HG02885 (cell line): Measurements from ENCODE around the gene SANBR.
A peak's percentile ranks its signal among the peaks of the same experiment; 100 is the strongest.
"Not testable (repeated sequence)": the region's sequence is repeated elsewhere in the genome, so short reads cannot be mapped to it uniquely, and the experiment has no call there.

Experiments used
- ATAC-seq: cut with Tn5 transposase; IDR thresholded peaks from one replicate; pipeline ENCODE4 v1.9.1; 2021; ENCODE audit warnings: mild to moderate bottlenecking; ENCODE audit not compliant: unreplicated experiment, poor library complexity

Gene SANBR

GRCh38 chr2:61065714-61066709 is at the start of gene SANBR:
TSS of gene SANBR (plus strand) at chr2:61065871. CDS start at chr2:61070351, 4,480 bp downstream.
- peak; percentile 97 for ATAC-seq

DNA sequence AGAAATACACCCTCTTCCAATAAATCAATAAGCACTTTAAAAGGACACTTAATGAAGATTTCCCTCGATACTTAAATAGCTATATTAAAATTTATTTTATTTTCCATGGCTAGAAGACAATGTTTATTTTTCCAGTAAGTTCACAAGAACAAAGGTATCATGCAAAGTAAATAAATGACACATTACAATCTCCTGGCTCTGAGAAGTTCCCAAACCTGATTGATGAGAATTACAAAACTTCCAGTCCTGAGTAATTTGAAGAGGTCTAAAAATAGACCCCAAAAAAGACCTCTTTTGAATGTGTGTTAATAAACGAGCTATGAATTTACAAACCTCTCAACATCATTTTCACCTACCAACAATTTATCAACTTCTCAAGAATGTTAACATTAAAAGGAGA is 49.7 kb upstream of the SANBR start:
- ATAC-seq = no peak

- peak; percentile 23 for ATAC-seq
These were observed 49.2 kb upstream of the SANBR start for GRCh38 chr2:61016392-61017002.

- peak; percentile 59 for ATAC-seq
These were observed 48.6 kb upstream of the SANBR start for GRCh38 chr2:61017003-61017555.

DNA sequence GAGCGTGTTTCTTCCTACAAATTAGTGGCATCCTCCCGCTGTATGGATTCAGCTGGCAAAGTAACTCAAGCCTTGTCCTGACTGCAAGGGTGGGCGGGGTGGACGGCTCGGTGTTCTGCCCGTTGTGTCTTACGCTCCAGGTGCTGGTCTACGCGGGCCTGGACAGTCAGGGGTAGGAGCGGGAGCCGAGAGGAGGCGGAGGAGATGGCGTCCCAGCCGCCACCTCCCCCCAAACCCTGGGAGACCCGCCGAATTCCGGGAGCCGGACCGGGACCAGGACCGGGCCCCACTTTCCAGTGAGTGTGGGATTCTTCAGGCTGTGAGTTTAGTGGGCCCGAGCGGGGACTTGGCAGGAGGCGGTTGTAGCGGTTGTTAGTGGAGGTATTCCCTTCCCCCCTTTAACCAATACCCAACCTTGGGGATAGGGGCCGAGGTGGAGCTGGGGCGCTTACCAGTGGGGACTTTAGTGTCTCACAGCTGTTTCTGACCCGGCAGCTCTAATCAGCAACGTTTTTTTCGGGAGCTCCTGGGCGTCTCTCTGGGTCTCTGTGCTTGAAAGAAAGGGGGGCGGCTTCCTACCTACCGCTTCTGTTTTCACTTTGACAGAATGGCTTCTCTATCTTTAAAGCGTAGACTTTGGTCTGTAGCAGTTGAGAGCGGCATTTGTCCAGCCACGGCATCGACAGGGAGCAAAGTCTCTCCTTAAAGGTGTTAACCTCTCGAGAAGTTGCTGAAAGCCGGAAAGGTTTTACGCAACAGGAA is 47.9 kb upstream of the SANBR start, which contains the start of the genes PEX13 and PUS10:
Gene PEX13, plus strand, starts transcription at position 165 of the 762 bp plus-strand sequence. Its CDS starts 40 bp downstream, at position 205.
Gene PUS10, minus strand, starts transcription at position 700 of the 762 bp plus-strand sequence. CDS start 6,365 bp downstream, outside the sequence.
- ATAC-seq = peak; percentile 81

- ATAC-seq = no peak
These were observed 47.3 kb upstream of the SANBR start for GRCh38 chr2:61018318-61018755.

GRCh38 chr2:61018798-61019197 is 46.9 kb upstream of the SANBR start:
- ATAC-seq = no peak

DNA sequence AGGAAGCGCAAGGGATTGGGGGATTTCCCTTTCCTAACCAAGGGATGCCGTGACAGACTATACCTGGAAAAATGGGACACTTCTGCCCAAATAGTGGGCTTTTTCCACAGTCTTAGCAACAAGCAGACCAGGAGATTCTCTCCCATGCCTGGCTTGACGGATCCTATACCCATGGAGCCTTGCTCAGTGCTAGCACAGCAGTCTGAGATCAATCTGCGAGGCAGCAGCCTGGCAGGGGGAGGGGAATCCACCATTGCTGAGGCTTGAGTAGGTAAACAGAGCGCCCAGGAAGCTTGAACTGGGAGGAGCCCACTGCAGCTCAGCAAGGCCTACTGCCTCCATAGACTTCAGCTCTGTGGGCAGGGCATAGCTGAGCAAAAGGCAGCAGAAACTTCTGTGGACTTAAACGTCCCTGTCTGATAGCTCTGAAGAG is 44.4 kb upstream of the SANBR start:
- ATAC-seq = no peak

- no peak for ATAC-seq
These were observed 42.0 kb upstream of the SANBR start for GRCh38 chr2:61023670-61024069.

GRCh38 chr2:61029533-61029932 is 36.1 kb upstream of the SANBR start:
- no peak for ATAC-seq

DNA sequence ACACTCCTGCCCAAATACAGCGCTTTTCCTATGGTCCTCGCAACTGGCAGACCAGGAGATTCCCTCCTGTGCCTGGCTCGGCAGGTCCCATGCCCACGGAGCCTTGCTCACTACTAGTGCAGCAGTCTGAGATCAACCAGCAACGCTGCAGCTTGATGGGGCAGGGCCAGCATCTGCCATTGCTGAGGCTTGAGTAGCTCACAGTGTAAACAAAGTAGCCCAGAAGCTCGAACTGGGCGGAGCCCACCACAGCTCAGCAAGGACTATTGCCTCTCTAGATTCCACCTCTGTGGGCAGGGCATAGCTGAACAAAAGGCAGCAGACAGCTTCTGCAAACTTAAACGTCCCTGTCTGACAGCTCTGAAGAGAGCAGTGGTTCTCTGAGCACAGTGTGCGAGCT is 31.1 kb upstream of the SANBR start:
- not testable (repeated sequence) for ATAC-seq

DNA sequence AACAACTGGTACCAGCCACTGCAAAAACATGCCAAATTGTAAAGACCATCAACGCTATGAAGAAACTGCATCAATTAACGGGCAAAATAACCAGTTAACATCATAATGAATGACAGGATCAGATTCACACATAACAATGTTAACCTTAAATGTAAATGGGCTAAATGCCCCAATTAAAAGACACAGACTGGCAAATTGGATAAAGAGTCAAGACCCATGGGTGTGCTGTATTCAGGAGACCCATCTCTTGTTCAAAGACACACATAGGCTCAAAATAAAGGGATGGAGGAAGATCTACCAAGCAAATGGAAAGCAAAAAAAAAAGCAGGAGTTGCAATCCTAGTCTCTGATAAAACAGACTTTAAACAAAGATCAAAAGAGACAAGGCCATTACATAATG is 29.0 kb upstream of the SANBR start:
- not testable (repeated sequence) for ATAC-seq

DNA sequence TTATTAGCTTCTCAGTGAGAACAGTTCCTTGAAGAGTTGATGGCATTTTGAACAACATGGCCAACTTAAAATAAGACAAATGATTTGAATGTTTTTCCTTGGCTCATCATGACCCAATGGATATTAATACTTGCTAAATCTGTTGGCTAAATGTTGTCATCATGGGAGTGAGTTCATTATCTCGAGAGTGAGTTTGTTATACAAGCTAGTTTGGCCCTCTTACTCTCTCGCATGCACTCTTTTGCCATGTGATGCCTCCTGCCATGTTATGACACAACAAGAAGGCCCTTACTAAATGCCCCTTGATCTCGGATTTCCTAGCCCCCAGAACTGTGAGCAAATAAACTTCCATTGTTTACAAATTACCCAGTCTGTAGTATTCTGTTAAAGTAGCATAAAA is 22.9 kb upstream of the SANBR start:
- no peak for ATAC-seq

GRCh38 chr2:61044636-61045035 is 21.0 kb upstream of the SANBR start:
- ATAC-seq = no peak

DNA sequence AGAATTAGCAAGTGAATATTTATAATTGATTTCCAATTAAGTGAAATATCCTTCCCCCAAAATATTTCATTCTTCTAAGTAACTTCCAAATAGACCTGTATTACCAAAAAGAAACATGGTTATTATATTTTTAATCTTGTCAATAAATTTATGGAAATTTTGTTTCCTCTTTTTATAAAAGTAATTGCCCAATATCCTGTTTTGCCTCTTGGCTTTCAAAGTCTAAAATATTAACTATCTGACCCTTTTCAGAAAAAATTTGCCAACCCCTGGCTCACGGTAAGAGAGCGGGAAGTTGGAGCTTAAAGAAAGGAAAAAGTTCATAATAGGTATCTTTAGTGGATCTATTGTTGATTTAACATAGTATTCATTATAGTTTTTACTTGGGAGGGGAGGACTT is 20.4 kb upstream of the SANBR start:
- ATAC-seq = no peak

DNA sequence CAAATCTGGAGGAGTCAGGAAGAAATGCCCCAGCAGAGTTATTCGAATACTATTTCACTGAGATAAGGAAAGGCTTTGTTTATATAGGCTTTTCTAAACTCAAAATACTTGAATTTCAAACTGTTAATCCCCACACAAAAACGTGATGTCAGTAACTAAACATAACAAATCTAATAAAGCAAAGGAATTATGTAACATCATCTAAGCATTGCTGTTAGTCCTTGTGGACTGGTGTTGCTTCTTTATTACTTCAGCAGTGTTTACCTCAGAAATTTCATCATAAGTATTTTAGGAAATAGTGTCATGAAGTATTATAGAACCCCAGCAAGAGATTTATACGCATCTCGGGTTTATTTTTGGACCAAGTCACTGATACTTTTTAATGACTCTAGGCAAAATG is 19.7 kb upstream of the SANBR start:
- ATAC-seq = no peak

DNA sequence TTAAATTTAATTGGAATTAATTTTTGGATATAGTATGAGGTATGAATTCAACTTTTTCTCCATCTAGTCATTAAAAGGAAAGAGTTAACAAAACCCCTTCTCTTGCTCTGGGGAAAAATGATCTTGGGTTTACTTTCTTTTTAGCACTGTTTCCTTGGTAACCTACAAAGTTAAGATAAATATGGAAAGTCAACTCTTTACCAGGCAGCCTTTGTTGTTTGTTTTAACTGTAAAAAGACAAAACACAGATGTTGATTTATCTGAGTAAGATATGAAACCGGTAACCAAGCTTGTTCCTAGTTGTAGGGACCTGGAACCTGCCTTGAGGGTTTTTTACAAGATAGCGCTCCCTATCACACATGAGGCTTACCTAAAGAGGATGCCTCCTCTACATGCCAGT is 10.1 kb upstream of the SANBR start:
- ATAC-seq = no peak

DNA sequence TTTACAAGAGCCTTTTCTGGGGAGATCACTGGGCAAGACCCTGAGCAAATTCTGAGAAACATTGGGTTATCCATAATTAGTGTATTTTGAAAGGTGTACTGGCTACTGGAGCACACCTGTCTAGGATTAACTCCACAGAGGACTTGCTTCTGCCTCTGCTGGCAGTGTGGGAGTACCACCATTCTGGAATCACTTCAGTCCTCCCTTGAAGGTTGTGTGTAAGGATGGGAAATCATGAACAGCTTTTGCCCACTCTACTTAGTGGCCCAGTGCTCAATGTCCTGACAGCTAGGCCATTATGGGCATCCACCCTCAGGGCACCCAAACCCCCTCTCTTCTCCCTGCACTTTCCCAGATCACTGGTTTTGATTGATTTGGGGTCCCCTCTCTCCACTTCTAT is 8.1 kb upstream of the SANBR start:
- ATAC-seq = no peak

- ATAC-seq = no peak
These were observed 6.3 kb upstream of the SANBR start for GRCh38 chr2:61059382-61059781.

DNA sequence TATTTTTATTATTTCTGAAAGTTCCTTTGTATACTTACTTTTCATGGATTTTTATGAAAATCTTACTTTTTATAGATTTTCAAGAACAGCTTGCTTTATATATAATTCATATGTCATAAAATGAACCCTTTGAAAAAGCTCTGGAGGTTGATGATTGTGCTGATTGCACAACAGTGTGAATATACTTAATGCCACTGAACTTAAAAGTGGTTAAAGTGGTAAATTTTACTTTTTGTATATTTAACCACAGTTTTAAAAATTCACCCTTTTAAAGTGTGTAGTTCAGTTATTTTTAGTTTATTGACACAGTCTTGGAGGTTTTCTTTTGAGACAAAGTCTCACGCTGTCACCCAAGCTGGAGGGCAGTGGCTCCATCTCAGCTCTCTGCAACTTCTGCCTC is 8.4 kb downstream of the SANBR start:
- ATAC-seq = no peak
